Right cardiac atrium (tissue), 5 donors: ENCODE measurements around the gene SOD2. TPM values are rescaled to one million over a fixed set of nuclear protein-coding genes. Genes with fewer than 3 reads are reported as not detected.
"Not testable (repeated sequence)": the region's sequence is repeated elsewhere in the genome, so short reads cannot be mapped to it uniquely, and the experiment has no call there.

ENCODE experiments used
- ATAC-seq, 2 donors: fragments of 200-7000 bp; cut with Tn5 transposase; one replicate each; pipeline versions ENCODE4 v1.8.0 to v1.9.1; 2020; ENCODE audit warnings: moderate library complexity in 2 of 2, mild to moderate bottlenecking in 1 of 2
- DNase-seq, 3 donors: peaks; one replicate each; pipeline ENCODE4 v3.0.0-alpha.2; 2020
- H3K27ac ChIP-seq: one replicate; pipeline ENCODE4 v1.5.1; 2013; ENCODE audit warnings: mild to moderate bottlenecking, low read length, control low read depth, moderate library complexity
- H3K27me3 ChIP-seq: one replicate; pipeline ENCODE4 v1.6.1; 2013; ENCODE audit not compliant: control insufficient read depth, insufficient read depth
- H3K4me1 ChIP-seq: one replicate; pipeline ENCODE4 v1.6.1; 2013; ENCODE audit warnings: low read length; ENCODE audit not compliant: control insufficient read depth, insufficient read depth
- H3K4me3 ChIP-seq: one replicate; pipeline ENCODE4 v1.5.1; 2013; ENCODE audit warnings: low read length, control low read depth
- H3K9me3 ChIP-seq: one replicate; pipeline ENCODE4 v1.6.1; 2013; ENCODE audit warnings: low read length; ENCODE audit not compliant: control insufficient read depth
- WGBS: extraction: QIAGEN DNeasy Blood & Tissue Kit; methylation state at CpG from one replicate; pipeline ENCODE4 v1.1.7; 2013; 5-methylcytosine and 5-hydroxymethylcytosine counted together
- intact Hi-C, 4 donors: fragments of 100-400 bp; cut with DNase I; formaldehyde crosslinking; loops; one replicate each; pipeline versions ENCODE4 v1.11.0 to v1.14.0; 2022 to 2023
- polyA plus RNA-seq: library from polyadenylated mRNA; stranded (reverse); fragments of 200-250 nt; gene quantifications from one replicate; pipeline ENCODE4 v1.2.3, GENCODE V29; 2013
- total RNA-seq, 4 donors: library from RNA; stranded (reverse); fragmentation: NEBNext Ultra II Directional; extraction: Animal tissue kit (Norgen Biotek cat#: 25700); gene quantifications; one replicate each; pipeline ENCODE4 v1.2.1, GENCODE V29; 2021
- donor health status: healthy with polysubstance abuse.
- donor health status: DM: no; HTN: yes; CAD: no.
- donor health status: DM: no; HTN: no; CAD: no.
- donor health status: DM: no; HTN: yes; CAD: no; lungs with severe emphysema.
- donor health status: DM: yes; HTN: yes; CAD: no.

SOD2 gene
- total and polyA plus RNA-seq, 5 donors, result 341 to 606 (median 586) TPM

DNA sequence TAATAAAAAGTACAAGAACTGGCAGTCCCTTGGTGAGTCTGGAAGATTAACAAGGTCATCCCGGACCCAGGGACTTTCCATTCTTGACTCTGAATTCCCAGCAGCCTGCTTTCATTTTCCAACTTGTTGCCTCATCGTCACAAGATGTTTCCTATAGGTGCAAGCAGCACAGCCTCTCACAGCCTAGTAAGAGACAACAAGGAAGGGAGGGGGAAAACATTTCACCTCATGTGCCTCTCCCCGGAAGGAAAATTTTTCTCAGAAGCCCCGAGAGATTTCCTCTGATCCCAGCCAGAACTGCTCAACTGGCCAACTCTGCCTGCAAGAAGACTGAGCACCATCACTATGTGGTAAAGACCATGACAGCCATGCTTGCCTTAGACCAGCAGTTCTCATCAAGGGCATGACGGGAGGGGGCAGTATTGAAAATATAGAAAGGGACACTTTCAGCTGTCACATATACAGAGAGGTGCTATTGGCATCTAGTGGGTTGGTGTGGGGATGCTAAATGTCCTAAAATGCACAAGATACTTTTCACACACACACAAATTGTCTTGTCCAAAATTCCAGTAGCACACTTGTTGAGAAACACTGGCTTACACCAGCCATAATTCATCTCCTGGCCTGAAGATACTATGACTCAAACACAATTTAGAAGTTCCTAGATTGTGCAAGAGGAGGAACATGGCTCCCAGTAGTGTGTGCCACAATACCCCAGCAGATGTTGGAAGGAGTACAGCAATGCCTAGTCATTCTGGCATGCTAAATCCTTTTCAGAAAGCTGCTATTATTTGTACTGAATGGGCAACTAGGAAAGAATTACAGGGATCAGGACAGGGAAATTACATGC lies 23.4 kb upstream of the SOD2 start:
- H3K4me1 ChIP-seq, result peaks cover 14% of the 10 kb centered on the region
- no peaks in the 10 kb centered on the region for H3K9me3 ChIP-seq
- peak overlapping the region; percentile 83 for H3K27ac ChIP-seq
- DNase-seq (peak in 1 of 3 donors; percentile 45), ATAC-seq (peak; percentile 94 to 95)
- H3K27me3 ChIP-seq, result no peaks in the 10 kb centered on the region
- intact Hi-C loops, result no loop called here
- 36% methylated on average over 5 of the region's 5 CpGs for WGBS
- no peak overlapping the region for H3K4me3 ChIP-seq

DNA sequence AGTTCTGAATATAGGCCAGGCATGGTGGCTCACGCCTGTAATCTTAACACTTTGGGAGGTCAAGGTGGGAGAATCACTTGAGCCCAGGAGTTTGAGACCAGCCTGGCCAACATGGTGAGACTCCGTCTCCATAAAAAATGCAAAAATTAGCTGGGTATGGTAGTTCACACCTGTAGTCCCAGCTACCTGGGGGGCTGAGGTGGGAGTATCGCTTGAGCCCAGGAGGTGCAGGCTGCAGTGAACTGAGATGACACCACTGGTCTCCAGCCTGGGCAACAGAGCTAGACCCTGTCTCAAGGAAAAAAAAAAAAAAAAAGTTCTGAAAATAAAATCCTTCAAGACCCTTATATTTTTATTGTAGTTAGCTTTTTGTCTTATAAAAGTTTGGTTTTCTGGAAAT lies 22.6 kb upstream of the SOD2 start:
- intact Hi-C loops, result no loop called here
- H3K27me3 ChIP-seq, result no peaks in the 10 kb centered on the region
- DNase-seq (no peak), ATAC-seq (no peak)
- 99% methylated on average over 3 of the region's 3 CpGs for WGBS
- H3K27ac ChIP-seq, result no peak overlapping the region
- no peaks in the 10 kb centered on the region for H3K9me3 ChIP-seq
- H3K4me1 ChIP-seq, result peaks cover 14% of the 10 kb centered on the region
- H3K4me3 ChIP-seq, result no peak overlapping the region

GRCh38 chr6:159715166-159715565 lies 22.1 kb upstream of the SOD2 start:
- Histone ChIP-seq H3K4me3 (no peak overlapping the region), H3K4me1 (peaks cover 14% of the 10 kb centered on the region), H3K9me3 (no peaks in the 10 kb centered on the region), H3K27ac (no peak overlapping the region), H3K27me3 (no peaks in the 10 kb centered on the region)
- 77% methylated on average over 3 of the region's 3 CpGs for WGBS
- ATAC-seq, result no peak
- DNase-seq, result no peak
- intact Hi-C loops, result no loop called here

GRCh38 chr6:159714404-159714803 lies 21.4 kb upstream of the SOD2 start:
- ATAC-seq, result no peak
- intact Hi-C loops, result no loop called here
- H3K27ac ChIP-seq, result peak overlapping the region; percentile 42
- H3K27me3 ChIP-seq, result no peaks in the 10 kb centered on the region
- WGBS, result 62% methylated on average over 5 of the region's 5 CpGs
- peaks cover 14% of the 10 kb centered on the region for H3K4me1 ChIP-seq
- H3K9me3 ChIP-seq, result no peaks in the 10 kb centered on the region
- no peak for DNase-seq
- H3K4me3 ChIP-seq, result no peak overlapping the region

DNA sequence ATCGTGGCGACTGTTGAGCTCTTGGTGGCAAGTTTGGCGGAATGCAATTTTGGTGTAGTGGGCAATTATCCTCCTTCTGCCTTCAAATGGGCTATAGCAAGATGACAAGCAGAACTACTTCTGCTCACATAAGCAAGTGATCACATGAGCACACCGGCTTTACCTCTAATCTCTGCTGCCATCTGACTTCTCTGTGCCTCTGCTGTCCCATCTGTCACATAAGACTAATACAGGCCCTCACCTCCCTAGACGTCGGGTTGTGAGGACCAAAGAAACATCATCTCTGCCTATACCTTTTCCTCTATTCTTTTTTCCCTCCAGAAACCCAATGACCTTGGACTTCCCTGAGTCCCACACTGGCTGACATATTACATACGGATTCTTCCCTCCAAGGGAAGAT lies 20.9 kb upstream of the SOD2 start:
- Histone ChIP-seq H3K27me3 (no peaks in the 10 kb centered on the region), H3K4me3 (no peak overlapping the region), H3K9me3 (no peaks in the 10 kb centered on the region), H3K4me1 (peaks cover 14% of the 10 kb centered on the region), H3K27ac (no peak overlapping the region)
- intact Hi-C loops, result no loop called here
- DNase-seq, result no peak
- 89% methylated on average over 7 of the region's 7 CpGs for WGBS
- no peak for ATAC-seq

DNA sequence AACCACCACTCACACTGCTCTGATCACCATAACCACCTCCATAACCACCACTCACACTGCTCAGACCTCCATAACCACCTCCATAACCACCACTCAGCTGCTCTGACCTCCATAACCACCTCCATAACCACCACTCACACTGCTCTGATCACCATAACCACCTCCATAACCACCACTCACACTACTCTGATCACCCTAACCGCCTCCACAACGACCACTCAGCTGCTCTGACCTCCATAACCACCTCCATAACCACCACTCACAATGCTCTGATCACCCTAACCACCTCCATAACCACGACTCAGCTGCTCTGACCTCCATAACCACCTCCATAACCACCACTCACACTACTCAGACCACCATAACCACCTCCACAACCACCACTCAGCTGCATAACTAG lies 19.3 kb upstream of the SOD2 start:
- H3K4me1 ChIP-seq, result peaks cover 14% of the 10 kb centered on the region
- ATAC-seq, H3K9me3 ChIP-seq, H3K4me3 ChIP-seq, H3K27ac ChIP-seq, intact Hi-C loops, H3K27me3 ChIP-seq, DNase-seq: not testable (repeated sequence)
- WGBS, result 92% methylated on average over 3 of the region's 3 CpGs

DNA sequence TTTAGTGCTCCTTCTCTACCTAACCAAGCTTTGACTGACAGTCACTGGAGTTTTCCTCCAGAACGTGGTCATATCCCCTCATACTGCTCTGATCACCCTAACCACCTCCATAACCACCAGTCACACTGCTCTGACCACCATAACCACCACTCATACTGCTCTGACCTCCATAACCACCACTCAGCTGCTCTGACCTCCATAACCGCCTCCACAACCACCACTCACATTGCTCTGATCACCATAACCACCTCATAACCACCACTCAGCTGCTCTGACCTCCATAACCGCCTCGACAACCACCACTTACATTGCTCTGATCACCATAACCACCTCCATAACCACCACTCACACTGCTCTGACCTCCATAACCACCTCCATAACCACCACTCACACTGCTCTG lies 17.6 kb upstream of the SOD2 start:
- H3K4me1 ChIP-seq, intact Hi-C loops, H3K4me3 ChIP-seq, H3K9me3 ChIP-seq, H3K27ac ChIP-seq, ATAC-seq, DNase-seq, H3K27me3 ChIP-seq: not testable (repeated sequence)
- 86% methylated on average over 4 of the region's 4 CpGs for WGBS

DNA sequence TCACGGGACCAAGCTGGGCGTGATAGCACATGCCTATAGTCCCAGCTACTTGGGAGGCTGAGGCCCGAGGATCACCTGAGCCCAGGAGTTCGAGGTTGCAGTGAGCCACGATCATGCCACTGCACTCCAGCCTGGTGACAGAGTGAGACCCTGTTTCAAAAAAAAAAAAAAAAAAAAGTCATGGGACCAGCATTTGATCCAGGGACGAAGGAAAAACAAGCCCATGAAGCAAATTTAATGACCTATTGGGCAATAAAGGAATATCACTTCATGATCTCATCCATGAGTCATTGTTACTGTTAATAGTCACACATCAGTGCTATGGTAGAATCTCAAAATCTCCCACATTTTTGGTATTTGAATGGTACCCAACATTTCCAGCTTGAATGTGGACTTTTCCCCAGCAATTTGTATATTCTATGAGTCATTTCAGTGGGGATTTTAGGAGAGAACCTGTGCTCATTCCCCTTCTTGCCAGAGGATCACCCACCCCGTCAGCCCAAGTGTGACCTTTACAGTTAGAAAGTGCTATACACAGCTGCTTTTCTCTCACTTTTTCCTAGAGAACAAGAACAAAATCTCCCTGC lies 8.5 kb upstream of the SOD2 start:
- DNase-seq (no peak), ATAC-seq (peak; percentile 71 to 91)
- intact Hi-C loops, result no loop called here
- H3K4me1 ChIP-seq, result no peaks in the 10 kb centered on the region
- no peaks in the 10 kb centered on the region for H3K27me3 ChIP-seq
- WGBS, result 80% methylated on average over 7 of the region's 7 CpGs
- no peaks in the 10 kb centered on the region for H3K9me3 ChIP-seq
- no peak overlapping the region for H3K27ac ChIP-seq
- no peak overlapping the region for H3K4me3 ChIP-seq

- H3K27ac ChIP-seq, result peak overlapping the region; percentile 53
- intact Hi-C loops, result no loop called here
- 47% methylated on average over 1 of the region's 1 CpG for WGBS
- H3K27me3 ChIP-seq, result no peaks in the 10 kb centered on the region
- peak in 1 of 2 donors; percentile 20 for ATAC-seq
- H3K9me3 ChIP-seq, result no peaks in the 10 kb centered on the region
- no peaks in the 10 kb centered on the region for H3K4me1 ChIP-seq
- DNase-seq, result no peak
- H3K4me3 ChIP-seq, result no peak overlapping the region
Observed at GRCh38 chr6:159700970-159701369, 7.9 kb upstream of the SOD2 start.

DNA sequence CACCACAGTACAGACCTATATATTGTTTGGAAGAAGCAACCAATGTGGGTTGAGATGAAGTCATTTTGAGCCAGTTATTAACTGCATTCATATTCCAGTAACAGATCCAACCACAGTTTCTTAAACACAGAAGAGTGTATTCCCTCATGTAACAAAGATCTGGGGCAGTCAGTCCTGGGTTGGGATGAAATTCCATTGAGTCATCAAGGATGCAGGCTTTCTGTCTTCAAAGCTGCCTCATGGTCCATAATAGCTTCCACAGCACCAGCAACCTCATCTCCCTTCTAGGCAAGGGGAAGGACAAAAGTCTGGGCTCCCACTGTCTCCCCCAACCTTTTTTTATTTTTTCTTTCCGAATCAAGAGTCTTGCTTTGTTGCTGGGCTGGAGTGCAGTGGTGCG lies 2.9 kb upstream of the SOD2 start:
- Histone ChIP-seq H3K27ac (no peak overlapping the region), H3K4me3 (no peak overlapping the region), H3K9me3 (no peaks in the 10 kb centered on the region), H3K27me3 (no peaks in the 10 kb centered on the region), H3K4me1 (no peaks in the 10 kb centered on the region)
- 95% methylated on average over 2 of the region's 2 CpGs for WGBS
- DNase-seq (no peak), ATAC-seq (no peak)
- intact Hi-C loops, result loop anchor here in 1 of 4 donors (10.0 kb wide), 1 partner anchor 249 kb away; no protein-coding TSS in a partner anchor

GRCh38 chr6:159693894-159694545 lies 979 bp upstream of the SOD2 start:
- H3K27ac ChIP-seq, result peak overlapping the region; percentile 98
- H3K4me3 ChIP-seq, result peak overlapping the region; percentile 78
- peaks cover under 1% of the 10 kb centered on the region for H3K4me1 ChIP-seq
- H3K27me3 ChIP-seq, result no peaks in the 10 kb centered on the region
- 29% methylated on average over 14 of the region's 14 CpGs for WGBS
- no peaks in the 10 kb centered on the region for H3K9me3 ChIP-seq
- intact Hi-C loops, result loop anchor here in 3 of 4 donors (5.0 to 10.0 kb wide), 4 partner anchors 33 to 251 kb away; partner anchors contain the start of genes WTAP (in 3 of the 3) and TCP1 (in 1 of the 3)
- ATAC-seq (peak; percentile 2 to 37), DNase-seq (no peak)
